GM12878 (cell line): ENCODE measurements around the gene TULP4. TPM values are rescaled to one million over a fixed set of nuclear protein-coding genes. Genes with fewer than 3 reads are reported as not detected.

Experiments used
- ATAC-seq: fragments of 200-7000 bp; cut with Tn5 transposase; 3 replicates; pipeline ENCODE4 v1.9.1; 2020; ENCODE audit warnings: mild to moderate bottlenecking, moderate library complexity
- BruUV-seq: library from RNA; stranded (reverse); fragments of 400-500 nt; replicated peaks from 2 replicates; lab custom pipeline; 2021; lab: Mats Ljungman, UMichigan
- CTCF ChIA-PET: fragments of 300-600 bp; sonication (Branson Sonifier 250); formaldehyde crosslinking; extraction: SDS; loops from one replicate; lab custom pipeline; 2021; ENCODE audit warnings: inconsistent platforms; lab: Yijun Ruan, JAX
- POLR2A ChIA-PET: fragments of 350-600 bp; formaldehyde crosslinking; extraction: SDS; loops from one replicate; lab custom pipeline; 2021; ENCODE audit warnings: inconsistent platforms; lab: Charles Lee
- RAD21 ChIA-PET: fragments of 300-600 bp; sonication (Branson Sonifier 250); formaldehyde crosslinking; loops from one replicate; lab custom pipeline; 2023; ENCODE audit warnings: antibody characterized with exemption; ENCODE audit not compliant: unreplicated experiment; lab: Charles Lee
- SMC1A ChIA-PET: fragments of 300-600 bp; sonication (Branson Sonifier 250); formaldehyde crosslinking; loops from one replicate; lab custom pipeline; 2023; ENCODE audit not compliant: unreplicated experiment, uncharacterized antibody; lab: Charles Lee
- DNase-seq: peaks from one replicate; pipeline ENCODE4 v3.0.0-alpha.2; 2011; ENCODE audit warnings: low read depth, low spot score
- FAIRE-seq: peaks from 3 replicates; lab custom pipeline; 2011; peaks lifted over from hg19 to GRCh38; lab: Jason Lieb, UNC
- H2AFZ ChIP-seq: 2 replicates; pipeline ENCODE4 v1.6.0; 2011; ENCODE audit warnings: low read depth, low read length, control low read depth; ENCODE audit not compliant: control insufficient read depth
- H3K27ac ChIP-seq: 2 replicates; pipeline ENCODE4 v1.5.1; 2011; ENCODE audit warnings: control low read depth; ENCODE audit not compliant: control insufficient read depth, insufficient read depth
- H3K27me3 ChIP-seq, 2 experiments: replicated peaks in 1 of 2; 2 replicates each; pipeline versions ENCODE4 v1.6.0 to v1.6.1; 2011; ENCODE audit warnings: low read length in 1 of 2; ENCODE audit not compliant: control insufficient read depth in 2 of 2, insufficient read depth in 2 of 2
- H3K36me3 ChIP-seq, 2 experiments: 2 replicates each; pipeline ENCODE4 v1.5.1; 2011; ENCODE audit warnings: low read length in 1 of 2; ENCODE audit not compliant: control insufficient read depth in 2 of 2, insufficient read depth in 2 of 2
- H3K4me1 ChIP-seq: 2 replicates; pipeline ENCODE4 v1.6.1; 2011; ENCODE audit warnings: mild to moderate bottlenecking, low read length, moderate library complexity, mixed read lengths; ENCODE audit not compliant: control insufficient read depth, insufficient read depth
- H3K4me2 ChIP-seq: 2 replicates; pipeline ENCODE4 v1.6.0; 2011; ENCODE audit warnings: control low read depth; ENCODE audit not compliant: control insufficient read depth, insufficient read depth
- H3K4me3 ChIP-seq: fragments of 200-600 bp; sonication (generic); 2 replicates; pipeline ENCODE4 v1.5.1; 2016
- H3K79me2 ChIP-seq: 2 replicates; pipeline ENCODE4 v1.6.0; 2011; ENCODE audit warnings: low read length; ENCODE audit not compliant: control insufficient read depth, insufficient read depth
- H3K9ac ChIP-seq: 2 replicates; pipeline ENCODE4 v1.8.0; 2011; ENCODE audit warnings: low read length, control low read depth, mixed read lengths; ENCODE audit not compliant: control insufficient read depth, insufficient read depth
- H3K9me3 ChIP-seq: replicated peaks from 3 replicates; pipeline ENCODE4 v1.5.1; 2011; ENCODE audit warnings: mild to moderate bottlenecking, low read length; ENCODE audit not compliant: control insufficient read depth, insufficient read depth
- H4K20me1 ChIP-seq: 2 replicates; pipeline ENCODE4 v1.6.0; 2011; ENCODE audit not compliant: control insufficient read depth, insufficient read depth
- ATF3 ChIP-seq: IDR thresholded peaks from 2 replicates; pipeline ENCODE4 v1.6.1; 2011; ENCODE audit warnings: low read depth, mild to moderate bottlenecking, low read length, moderate library complexity, borderline replicate concordance; ENCODE audit errors: extremely low read depth
- BCL11A ChIP-seq: IDR thresholded peaks from 2 replicates; pipeline ENCODE4 v1.6.1; 2011; ENCODE audit warnings: low read depth, low read length
- CBFB ChIP-seq: IDR thresholded peaks from 2 replicates; pipeline ENCODE4 v1.6.1; 2016; ENCODE audit warnings: antibody characterized with exemption, low read depth
- CHD2 ChIP-seq: IDR thresholded peaks from 2 replicates; pipeline ENCODE4 v1.6.1; 2011; ENCODE audit warnings: low read depth, low read length, improper control_type of control experiment, borderline replicate concordance
- E4F1 ChIP-seq: fragments of 450-650 bp; IDR thresholded peaks from 2 replicates; pipeline ENCODE4 v1.6.1; 2018; ENCODE audit warnings: borderline replicate concordance, mild to moderate bottlenecking; ENCODE audit not compliant: partially characterized antibody
- FOXM1 ChIP-seq: IDR thresholded peaks from 2 replicates; pipeline ENCODE4 v1.6.1; 2012; ENCODE audit warnings: low read depth, mild to moderate bottlenecking, inconsistent platforms, low read length, moderate library complexity
- HDGF ChIP-seq: fragments of 450-650 bp; IDR thresholded peaks from 2 replicates; pipeline ENCODE4 v1.6.1; 2016; ENCODE audit warnings: antibody characterized with exemption
- IRF4 ChIP-seq: IDR thresholded peaks from 2 replicates; pipeline ENCODE4 v1.6.1; 2011; ENCODE audit warnings: low read depth, low read length
- JUNB ChIP-seq: IDR thresholded peaks from 2 replicates; pipeline ENCODE4 v1.6.1; 2016; ENCODE audit warnings: antibody characterized with exemption, mild to moderate bottlenecking
- MEF2B ChIP-seq: fragments of 450-650 bp; IDR thresholded peaks from 2 replicates; pipeline ENCODE4 v1.6.1; 2018; ENCODE audit warnings: mild to moderate bottlenecking, moderate library complexity; ENCODE audit not compliant: partially characterized antibody, poor library complexity, severe bottlenecking
- MTA3 ChIP-seq: IDR thresholded peaks from 2 replicates; pipeline ENCODE4 v1.6.1; 2012; ENCODE audit warnings: low read length, inconsistent platforms, borderline replicate concordance
- MXI1 ChIP-seq: fragments of 150-350 bp; IDR thresholded peaks from 2 replicates; pipeline ENCODE4 v1.6.1; 2011; ENCODE audit warnings: low read depth, mild to moderate bottlenecking, inconsistent platforms, low read length, improper control_type of control experiment
- POLR2A ChIP-seq: IDR thresholded peaks from 2 replicates; pipeline ENCODE4 v1.6.1; 2011; ENCODE audit warnings: low read depth, mild to moderate bottlenecking, low read length
- POU2F2 ChIP-seq: IDR thresholded peaks from 3 replicates; pipeline ENCODE4 v1.6.1; 2011; ENCODE audit warnings: low read depth, mild to moderate bottlenecking, low read length, borderline replicate concordance
- RFX5 ChIP-seq: IDR thresholded peaks from 2 replicates; pipeline ENCODE4 v1.6.1; 2011; ENCODE audit warnings: low read depth, low read length, improper control_type of control experiment
- STAT1 ChIP-seq: fragments of 450-650 bp; conservative IDR thresholded peaks from 2 replicates; pipeline ENCODE4 v1.6.1; 2014; ENCODE audit warnings: antibody characterized with exemption, mild to moderate bottlenecking
- ZBED1 ChIP-seq: IDR thresholded peaks from 2 replicates; pipeline ENCODE4 v1.6.1; 2016; ENCODE audit warnings: borderline replicate concordance
- ZNF24 ChIP-seq: fragments of 450-650 bp; IDR thresholded peaks from 2 replicates; pipeline ENCODE4 v1.6.1; 2017; ENCODE audit warnings: antibody characterized with exemption, mild to moderate bottlenecking
- WGBS: methylation state at CpG from one replicate; pipeline ENCODE4 v1.1.6; 2016; ENCODE audit warnings: low lambda C conversion rate; ENCODE audit not compliant: insufficient replicate concordance, insufficient coverage; ENCODE audit errors: missing lambda C conversion rate; 5-methylcytosine and 5-hydroxymethylcytosine counted together
- in situ Hi-C: fragments of 300-500 bp; cut with MboI; formaldehyde crosslinking; loops from 9 replicates; pipeline ENCODE4 v1.14.3; 2018; ENCODE audit warnings: mixed read lengths
- intact Hi-C: fragments of 100-400 bp; cut with micrococcal nuclease; formaldehyde crosslinking; loops from one replicate; pipeline ENCODE4 v1.14.2; 2022; ENCODE audit not compliant: unreplicated experiment
- polyA plus RNA-seq, 11 experiments: library from polyadenylated mRNA; depleted of rRNA in 4 of 11; unstranded in 6 of 11; stranded (reverse) in 5 of 11; fragments of >200 nt; fragmentation: Nextera tagmentation in 4 of 11; fragmentation: Illumina TruSeq in 1 of 11; extraction: Ambion mirVana in 4 of 11; extraction: Trizol in 1 of 11; gene quantifications; 1 replicate in 1 of 11; 2 replicates in 10 of 11; pipeline versions ENCODE4 v1.2.1 to v1.2.3, GENCODE V29; 2011 to 2016; ENCODE audit warnings: inconsistent platforms in 2 of 11, missing spikeins in 2 of 11, low read depth in 1 of 11
- total RNA-seq, 4 experiments: library from RNA; depleted of rRNA in 3 of 4; stranded (reverse); fragments of >200 nt in 3 of 4; fragmentation: Illumina TruSeq in 1 of 4; extraction: Trizol in 1 of 4; gene quantifications; 2 replicates each; pipeline versions ENCODE4 v1.2.1 to v1.2.3, GENCODE V29; 2013 to 2021
- TF ChIP-seq, protein P1 (sequence below): fragments of 450-650 bp; formaldehyde crosslinking; IDR thresholded peaks from 2 replicates; pipeline ENCODE4 v1.4.0; 2020; ENCODE audit warnings: mild to moderate bottlenecking, moderate library complexity

Gene TULP4
- total and polyA plus RNA-seq, 10 of the 15 experiments (the other 5 are each of a cell fraction or from before 2014, with no cell fraction given) = 0.73 to 31.8 (median 14.0) TPM

- TF ChIP-seq CHD2 (no peak), MEF2B (no peak), ZNF24 (no peak), FOXM1 (no peak), ZBED1 (no peak), JUNB (no peak), CBFB (no peak), MTA3 (no peak), POU2F2 (no peak), E4F1 (no peak), ATF3 (no peak), HDGF (no peak), MXI1 (no peak), RFX5 (no peak), BCL11A (no peak), POLR2A (no peak), STAT1 (no peak), IRF4 (no peak)
- TF ChIP-seq, protein P1, sequence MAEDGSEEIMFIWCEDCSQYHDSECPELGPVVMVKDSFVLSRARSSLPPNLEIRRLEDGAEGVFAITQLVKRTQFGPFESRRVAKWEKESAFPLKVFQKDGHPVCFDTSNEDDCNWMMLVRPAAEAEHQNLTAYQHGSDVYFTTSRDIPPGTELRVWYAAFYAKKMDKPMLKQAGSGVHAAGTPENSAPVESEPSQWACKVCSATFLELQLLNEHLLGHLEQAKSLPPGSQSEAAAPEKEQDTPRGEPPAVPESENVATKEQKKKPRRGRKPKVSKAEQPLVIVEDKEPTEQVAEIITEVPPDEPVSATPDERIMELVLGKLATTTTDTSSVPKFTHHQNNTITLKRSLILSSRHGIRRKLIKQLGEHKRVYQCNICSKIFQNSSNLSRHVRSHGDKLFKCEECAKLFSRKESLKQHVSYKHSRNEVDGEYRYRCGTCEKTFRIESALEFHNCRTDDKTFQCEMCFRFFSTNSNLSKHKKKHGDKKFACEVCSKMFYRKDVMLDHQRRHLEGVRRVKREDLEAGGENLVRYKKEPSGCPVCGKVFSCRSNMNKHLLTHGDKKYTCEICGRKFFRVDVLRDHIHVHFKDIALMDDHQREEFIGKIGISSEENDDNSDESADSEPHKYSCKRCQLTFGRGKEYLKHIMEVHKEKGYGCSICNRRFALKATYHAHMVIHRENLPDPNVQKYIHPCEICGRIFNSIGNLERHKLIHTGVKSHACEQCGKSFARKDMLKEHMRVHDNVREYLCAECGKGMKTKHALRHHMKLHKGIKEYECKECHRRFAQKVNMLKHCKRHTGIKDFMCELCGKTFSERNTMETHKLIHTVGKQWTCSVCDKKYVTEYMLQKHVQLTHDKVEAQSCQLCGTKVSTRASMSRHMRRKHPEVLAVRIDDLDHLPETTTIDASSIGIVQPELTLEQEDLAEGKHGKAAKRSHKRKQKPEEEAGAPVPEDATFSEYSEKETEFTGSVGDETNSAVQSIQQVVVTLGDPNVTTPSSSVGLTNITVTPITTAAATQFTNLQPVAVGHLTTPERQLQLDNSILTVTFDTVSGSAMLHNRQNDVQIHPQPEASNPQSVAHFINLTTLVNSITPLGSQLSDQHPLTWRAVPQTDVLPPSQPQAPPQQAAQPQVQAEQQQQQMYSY = no peak
- H3K4me1 ChIP-seq = no peaks in the 10 kb centered on the region
- ChIA-PET POLR2A (interaction anchor here (1.5 kb wide), 1 partner anchor 14 kb away, joined by 3 read pairs; no protein-coding TSS in a partner anchor), SMC1A (interaction anchor here (0.8 kb wide), 1 partner anchor 9 kb away, joined by 4 read pairs; no protein-coding TSS in a partner anchor), RAD21 (no interaction called here), CTCF (interaction anchor here (1.2 kb wide), 1 partner anchor 16 kb away, joined by 3 read pairs; the partner anchor contains the start of gene TMEM181)
- no peak overlapping the region for H3K4me3 ChIP-seq
- no peak overlapping the region for H3K4me2 ChIP-seq
- FAIRE-seq (no peak), DNase-seq (no peak), ATAC-seq (no peak)
- no peak overlapping the region for H3K9ac ChIP-seq
- H4K20me1 ChIP-seq = no peaks in the 10 kb centered on the region; the same call in 1 of the 2 replicates
- H2AFZ ChIP-seq = no peak overlapping the region
- no peaks in the 10 kb centered on the region for H3K27me3 ChIP-seq
- H3K36me3 ChIP-seq = no peaks in the 10 kb centered on the region
- no peaks in the 10 kb centered on the region for H3K9me3 ChIP-seq
- H3K27ac ChIP-seq = no peak overlapping the region
- in situ Hi-C loops = no loop called here
- BruUV-seq = no TSS peak
- WGBS = 44% methylated on average over 12 of the region's 12 CpGs
- H3K79me2 ChIP-seq = no peaks in the 10 kb centered on the region
- intact Hi-C loops = no loop called here
These were observed 231.4 kb downstream of the TULP4 start for GRCh38 chr6:158543606-158544185.
